AG20443 (cell line): ENCODE results near the gene PTGER1.

Experiments used
- DNase-seq: peaks from one replicate; pipeline ENCODE4 v3.0.0; 2012; ENCODE audit warnings: low spot score, mixed read lengths

The PTGER1 gene

DNA sequence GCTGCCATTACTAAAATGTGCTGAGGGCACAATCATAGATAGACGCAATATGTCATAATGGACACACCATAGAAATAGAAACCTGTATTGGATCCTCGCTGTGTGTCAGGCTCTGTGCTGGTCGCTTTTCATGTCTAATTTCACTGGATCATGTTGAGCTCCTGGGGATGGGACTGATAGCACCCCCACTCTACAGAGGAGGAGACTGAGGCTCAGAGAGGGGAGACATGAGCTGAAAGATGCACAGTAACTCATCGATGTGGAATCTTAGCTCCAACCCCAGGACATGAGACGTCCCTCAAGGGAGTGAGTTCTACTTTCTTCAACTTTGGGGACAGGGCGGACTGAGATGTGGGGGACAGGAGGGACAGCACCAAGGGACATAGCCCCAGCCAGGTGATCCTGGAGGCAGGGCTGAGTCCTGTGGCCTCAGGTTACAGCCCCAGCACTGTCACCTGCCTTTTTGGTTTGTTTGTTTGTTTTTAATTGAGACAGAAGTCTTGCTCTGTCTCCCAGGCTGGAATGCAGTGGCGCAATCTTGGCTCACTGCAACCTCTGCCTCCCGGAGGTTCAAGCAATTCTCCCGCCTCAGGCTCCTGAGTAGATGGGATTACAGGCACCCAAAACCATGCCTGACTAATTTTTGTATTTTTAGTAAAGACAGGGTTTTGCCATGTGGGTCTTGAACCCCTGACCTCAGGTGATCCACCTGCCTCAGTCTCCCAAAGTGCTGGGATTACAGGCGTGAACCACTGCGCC is 27.4 kb upstream of the PTGER1 start:
- no peak for DNase-seq

DNA sequence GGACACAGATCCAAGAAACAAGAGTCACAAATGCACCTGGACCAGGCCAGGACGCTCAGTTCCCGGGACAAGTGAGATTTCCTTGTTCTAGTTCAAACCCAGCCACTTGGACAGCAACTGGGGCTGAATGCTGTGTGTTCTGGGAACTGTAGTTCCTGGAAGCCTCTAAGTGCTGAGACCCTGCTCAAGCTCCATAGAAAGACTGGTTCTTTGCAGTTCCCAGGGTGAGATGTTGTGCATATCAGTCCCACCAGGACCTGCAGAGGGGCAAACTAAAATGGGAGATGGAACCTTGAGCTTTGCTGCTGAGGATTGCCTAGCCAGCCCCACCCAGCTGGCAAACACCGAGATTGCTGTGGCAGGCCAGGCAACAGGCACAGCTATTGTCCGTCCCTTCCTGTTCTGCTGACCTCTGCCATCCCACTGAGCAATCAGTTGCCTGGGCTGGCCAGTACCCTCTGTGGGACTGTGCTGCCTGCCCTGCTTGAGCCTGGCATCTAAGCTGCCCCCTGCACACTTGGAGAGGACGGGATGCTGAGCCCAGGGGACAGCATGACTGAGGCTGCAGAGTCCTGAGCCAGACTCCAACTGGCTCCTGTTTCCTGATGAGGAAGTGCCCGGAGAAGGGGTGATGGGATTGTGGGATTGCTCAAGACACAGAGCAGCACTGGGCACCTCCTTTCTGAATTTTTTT is 22.2 kb upstream of the PTGER1 start:
- DNase-seq: peak; percentile 49

DNA sequence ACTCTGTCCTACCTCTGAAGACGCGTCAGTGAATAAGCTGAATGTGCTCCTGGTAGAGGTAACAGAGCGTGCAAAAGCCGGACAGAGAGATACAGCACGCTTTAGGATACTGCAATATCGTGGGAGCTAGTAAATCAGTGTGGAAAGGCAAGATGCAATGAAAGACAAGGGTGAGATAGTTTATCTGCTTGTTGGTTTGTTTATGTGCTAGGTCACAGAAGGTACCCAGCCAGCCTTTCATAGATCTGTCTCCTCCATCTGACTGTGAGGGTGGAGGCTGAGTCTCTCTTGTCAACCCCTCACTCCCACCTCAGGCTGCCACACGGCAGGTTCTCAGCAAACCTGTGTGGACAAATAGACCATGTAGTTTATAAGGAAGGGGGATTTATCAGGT is 21.7 kb upstream of the PTGER1 start:
- DNase-seq: no peak

DNA sequence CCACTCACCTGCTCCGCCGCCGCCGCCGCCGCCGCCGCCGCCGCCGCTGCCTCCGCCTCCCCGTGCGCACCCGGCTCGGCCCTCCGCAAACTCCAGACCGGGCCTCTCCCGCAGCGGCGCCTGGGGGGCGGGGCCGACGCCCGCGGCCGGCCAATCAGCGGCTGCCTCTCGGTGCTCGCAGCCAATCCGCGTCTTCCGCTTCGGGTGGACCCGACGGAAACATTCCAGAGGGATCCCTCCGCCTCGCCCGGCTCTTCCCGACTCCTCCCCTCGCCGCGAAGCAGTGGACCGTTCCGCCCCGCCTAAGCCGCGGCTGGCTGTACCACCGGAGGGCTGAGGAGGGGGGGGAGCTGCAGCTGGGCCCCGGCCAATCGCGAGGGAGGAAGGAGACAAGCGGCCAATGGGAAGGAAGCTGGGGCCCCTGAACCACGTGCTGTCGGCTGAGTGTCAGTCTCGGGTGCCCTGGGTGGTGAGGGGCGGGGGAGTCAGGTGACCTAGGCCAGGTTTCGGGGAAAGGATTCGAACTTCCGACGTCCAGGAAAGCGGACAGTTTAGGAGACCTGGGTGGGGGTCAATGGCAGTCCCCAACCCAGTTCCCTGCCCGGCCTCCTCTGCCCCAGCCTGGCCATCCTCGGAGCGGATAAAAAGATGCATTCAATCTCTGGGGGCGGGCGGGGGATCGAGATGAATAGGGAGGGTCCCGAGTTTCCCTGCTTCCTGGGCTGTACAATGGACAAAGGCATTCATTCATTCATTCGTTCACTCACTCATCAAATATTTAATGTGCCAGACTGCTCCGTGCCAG is 21.1 kb upstream of the PTGER1 start, which contains the start of gene GIPC1:
TSS of gene GIPC1 (minus strand) at position 99 of the 805 bp plus-strand sequence. CDS start 13,151 bp downstream, outside the sequence.
- DNase-seq: peak; percentile 100

DNA sequence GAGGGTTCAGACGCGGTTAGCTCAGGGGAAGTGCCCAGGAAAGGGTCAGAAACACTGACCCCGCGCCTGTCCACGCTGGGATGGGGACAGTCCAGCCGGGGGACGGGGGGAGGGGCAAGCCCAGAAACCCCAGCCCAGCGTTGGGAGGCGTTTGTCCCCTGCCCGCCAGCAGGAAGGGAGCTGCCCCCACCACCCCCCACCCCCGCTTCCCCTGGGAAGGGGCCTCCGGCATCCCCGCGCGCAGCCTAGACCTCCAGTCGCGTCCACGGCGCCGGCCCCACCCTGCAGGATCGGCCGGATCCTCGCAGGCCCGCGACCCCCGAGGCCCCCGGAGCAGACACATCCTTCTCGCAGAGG is 20.5 kb upstream of the PTGER1 start:
- DNase-seq: peak; percentile 37

DNA sequence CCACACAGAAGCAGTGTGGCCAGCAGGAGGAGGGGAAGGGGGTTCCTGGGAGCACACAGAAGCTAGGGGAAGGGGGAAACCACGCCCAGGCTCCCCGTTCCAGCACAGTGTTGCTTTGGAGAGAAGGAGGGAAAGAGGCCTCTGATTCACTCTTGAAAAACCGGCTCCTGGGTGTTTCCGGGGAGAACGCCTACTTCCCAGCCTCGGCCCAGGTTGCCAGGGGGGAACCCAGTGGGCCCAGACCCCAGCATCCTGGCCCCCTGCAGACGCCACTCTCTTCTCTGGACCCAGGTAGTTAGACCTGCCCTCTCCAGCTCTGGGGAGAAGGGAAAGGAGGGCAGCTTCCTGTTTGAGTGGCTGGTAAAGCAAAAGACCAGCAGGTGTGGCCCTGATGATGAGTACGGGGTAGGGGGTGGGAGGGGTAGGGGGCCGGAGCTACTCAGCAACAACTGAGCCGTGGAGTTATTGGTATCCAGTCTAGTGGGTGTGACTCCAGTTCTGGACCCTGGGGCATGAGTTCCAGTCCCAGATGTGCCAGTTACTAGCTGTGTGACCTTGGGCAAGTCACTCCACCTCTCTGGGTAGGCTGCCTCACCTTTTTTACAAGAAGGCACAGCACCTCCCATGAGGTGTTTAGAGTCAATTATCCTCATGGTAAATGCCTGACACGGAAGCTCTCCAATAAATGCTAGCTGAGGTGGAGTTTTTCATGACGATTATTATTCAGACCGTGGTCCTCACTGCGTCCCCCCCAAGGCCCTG is 19.9 kb upstream of the PTGER1 start:
- DNase-seq: peak; percentile 40

DNA sequence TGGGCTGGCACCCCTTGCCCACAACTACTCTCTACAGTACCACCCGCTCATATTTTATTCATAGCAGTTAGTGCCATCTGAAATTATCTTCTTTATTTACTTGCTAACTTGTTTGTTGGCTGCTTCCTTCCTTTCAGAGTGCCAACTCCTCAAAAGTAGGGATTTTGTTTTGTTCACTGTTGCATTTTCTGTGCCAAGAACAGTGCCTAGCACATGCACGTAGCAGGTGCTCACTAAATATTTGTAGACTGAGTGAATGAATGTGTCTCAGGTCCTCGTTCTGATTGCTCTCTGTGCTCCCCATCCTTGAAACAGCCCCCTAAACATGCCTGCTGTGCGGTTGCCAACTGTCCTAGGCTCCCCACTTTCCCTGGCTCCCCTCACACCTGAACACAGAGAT is 19.3 kb upstream of the PTGER1 start:
- no peak for DNase-seq

DNA sequence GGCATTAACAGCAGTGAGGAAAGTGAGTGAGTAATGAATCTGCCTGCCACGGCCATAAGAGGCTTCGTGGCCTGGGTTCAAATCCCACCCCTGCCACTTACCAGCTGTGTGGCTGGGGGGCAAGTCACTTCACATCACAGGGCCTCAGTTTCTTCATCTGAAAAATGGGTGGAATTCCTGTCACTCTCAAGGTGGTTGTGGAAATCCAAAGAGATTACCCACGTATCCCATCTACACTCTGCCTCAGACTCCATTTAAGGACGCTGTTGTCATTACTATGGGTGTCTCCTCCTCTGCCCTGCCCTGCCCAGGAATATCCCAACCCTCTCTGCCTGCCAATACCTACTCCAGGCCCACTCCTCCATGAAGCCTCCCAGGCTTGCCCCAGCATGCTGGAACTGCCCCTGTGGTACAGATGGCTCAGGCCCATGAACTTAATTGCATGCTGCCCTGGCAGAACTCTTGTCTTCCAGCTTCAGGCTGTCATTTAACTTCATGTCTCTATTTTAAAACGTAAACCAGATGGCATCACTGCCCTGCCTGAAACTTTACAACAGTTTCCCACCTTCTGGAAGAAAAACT is 17.7 kb upstream of the PTGER1 start:
- no peak for DNase-seq

DNA sequence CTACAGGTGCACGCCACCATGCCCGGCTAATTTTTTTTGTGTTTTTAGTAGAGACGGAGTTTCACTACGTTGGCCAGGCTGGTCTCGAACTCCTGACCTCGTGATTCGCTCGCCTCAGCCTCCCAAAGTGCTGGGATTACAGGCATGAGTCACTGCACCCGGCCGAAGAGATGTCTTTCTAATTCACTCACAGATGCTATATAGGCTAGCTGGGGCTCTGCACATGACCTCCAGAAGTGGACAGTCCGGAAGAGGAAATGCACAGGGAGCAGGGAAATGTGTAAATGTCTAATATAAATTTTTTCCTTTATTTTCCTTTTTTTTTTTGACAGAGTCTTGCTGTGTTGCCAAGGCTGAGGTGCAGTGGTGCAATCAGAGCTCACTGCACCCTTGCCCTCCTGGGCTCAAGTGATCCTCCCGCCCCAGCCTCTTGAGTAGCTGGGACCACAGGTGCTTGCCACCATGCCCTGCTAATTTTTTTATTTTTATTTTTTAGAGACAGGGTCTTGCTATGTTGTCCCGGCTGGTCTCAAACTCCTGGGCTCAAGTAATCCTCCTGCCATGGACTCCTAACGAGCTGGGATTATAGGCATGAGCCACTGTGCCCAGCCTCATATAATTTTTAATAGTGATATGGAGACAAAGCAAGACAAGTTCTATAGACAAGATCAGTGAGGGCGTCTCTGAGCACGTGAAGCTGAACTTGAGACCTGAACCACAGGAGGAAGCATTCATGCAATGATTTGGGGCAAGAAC is 12.4 kb upstream of the PTGER1 start:
- no peak for DNase-seq

DNA sequence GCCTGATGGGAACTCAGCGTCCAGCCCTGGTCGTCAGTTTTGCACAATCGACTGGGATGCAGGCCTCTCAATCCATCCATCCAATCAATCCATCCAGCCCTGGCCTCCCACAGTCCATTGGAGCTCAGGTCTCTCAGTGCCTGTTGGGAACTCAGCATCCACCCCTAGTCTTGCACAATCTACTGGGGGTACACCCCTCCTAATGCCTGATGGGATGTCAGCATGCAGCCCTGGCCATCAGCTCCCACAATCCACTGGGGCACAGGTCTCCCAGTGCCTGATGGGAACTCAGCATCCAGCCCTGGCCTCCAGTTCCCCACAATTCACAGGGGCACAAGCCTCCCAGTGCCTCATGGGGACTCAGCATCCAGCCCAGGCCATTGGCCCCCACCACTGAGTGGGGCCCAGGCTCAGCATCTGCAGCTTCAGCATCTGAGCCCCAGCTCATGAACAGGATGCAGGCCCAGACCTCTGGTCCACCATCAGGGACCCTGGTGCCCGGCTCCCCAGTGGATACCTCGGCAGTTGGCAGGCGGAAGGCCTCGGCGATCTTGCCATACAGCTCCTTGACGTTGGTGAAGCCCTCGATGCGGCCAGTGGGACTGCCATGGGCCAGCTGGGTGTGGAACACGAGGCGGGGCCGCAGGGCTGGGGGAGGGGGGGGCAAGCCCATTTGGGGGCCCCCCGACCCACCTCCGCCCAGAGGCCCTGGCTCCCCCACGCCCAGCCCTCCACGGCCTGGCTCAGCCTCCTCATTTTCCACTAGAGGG is 7.2 kb upstream of the PTGER1 start:
- DNase-seq: no peak

DNA sequence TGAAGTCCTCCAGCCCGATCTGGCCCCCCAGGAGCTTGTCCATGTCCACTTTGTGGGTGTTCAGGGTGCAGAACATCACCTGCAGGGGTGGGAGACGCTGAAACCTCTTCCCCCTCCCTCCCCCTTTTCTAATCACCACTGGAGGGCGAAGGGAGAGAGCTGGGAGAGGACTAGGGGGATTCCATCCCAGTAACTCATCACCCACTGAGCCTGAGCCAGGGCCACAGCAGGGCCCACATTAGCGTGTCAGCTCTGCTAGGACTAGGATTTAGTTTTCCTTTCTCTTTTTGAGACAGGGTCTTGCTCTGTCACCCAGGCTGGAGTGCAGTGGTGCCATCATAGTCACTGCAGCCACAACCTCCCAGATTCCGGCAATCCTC is 5.5 kb upstream of the PTGER1 start:
- DNase-seq: no peak

DNA sequence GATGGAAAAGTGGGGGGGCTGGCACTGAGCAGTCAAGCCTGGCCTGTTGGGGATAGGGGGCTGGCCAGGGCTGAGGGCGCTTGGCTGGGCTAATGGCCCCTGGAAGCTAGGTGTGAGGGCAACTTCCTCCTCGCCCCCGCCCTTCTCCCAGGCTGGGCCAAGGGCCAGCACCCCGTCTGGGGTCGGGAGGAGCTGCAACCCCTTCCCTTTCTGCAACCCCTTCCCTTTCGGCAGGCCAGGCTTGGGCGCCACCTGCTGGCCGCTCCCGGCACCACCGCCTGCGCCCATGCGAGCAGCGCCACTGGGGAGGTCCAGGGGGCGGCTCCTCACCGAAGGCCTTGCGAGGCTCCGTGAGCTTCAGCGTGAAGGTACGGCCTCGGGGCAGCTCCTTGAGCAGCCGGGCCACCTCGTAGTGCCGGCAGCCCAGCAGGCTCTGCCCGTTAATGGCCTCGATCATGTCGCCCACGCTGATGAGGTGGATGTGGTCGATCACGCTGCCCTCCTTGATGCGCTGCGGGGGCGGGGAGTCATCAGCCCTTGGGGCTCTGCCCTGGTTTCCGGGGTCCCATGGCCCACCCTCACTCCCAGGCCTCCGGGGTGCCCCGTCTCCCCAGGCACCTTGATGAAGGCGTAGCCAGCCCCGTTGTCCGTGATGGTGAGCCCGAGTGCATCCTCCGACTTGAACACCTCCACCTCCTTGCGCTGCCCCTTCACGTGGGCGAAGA is 5.0 kb upstream of the PTGER1 start:
- peak; percentile 62 for DNase-seq

DNA sequence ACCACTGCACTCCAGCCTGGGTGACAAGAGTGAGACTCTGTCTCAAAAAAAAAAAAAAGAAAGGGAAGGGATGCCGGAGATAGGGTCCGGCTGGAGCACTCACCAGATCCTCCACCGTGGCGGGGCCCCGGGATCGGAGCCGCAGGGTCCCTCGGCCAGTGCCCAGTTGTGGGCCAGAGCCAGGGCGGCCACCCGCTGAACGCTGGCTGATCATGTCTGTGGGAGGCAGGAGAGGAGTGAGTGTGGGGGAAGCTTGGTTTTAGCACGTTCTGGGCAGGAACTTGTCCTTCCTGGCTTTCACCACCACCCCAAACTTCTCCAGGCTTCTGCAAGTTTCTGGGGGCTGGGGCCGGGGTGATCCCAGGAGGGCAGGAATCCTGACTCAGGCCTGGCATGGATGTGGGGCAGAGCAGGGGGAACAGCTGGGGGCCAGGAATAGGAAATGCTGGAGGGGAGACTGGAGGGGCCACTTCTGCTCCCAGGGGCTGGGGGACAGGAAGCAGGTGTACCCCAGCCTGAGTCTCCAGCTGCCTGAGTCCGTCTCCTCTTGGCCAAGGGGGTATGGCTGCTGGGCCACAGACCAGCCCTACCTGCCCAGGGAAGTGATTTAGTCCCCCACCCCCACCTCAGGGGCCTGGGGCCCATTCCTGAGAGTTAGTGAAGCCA is 4.3 kb upstream of the PTGER1 start:
- no peak for DNase-seq

DNA sequence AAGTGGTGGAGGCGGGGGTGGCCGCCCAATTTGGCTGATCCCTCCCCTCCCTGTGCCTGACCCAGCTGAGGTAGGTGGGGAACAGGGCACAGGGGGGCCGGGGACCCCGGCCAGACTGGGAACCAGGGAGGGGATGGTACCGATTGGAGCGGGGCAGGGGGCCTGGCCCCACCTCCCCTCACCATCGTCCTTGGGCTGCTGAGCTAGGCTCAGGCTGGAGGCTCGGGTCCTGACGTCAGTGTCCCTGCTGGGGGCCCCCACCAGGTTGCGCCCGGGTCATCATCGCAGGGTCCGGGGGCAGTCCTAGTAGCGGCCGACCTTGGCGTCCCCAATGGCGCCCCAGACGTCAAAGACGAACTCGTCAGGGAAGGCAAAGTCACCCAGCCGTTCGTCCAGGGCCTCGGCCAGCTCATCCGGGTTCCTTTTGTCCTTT is 3.0 kb upstream of the PTGER1 start:
- no peak for DNase-seq

DNA sequence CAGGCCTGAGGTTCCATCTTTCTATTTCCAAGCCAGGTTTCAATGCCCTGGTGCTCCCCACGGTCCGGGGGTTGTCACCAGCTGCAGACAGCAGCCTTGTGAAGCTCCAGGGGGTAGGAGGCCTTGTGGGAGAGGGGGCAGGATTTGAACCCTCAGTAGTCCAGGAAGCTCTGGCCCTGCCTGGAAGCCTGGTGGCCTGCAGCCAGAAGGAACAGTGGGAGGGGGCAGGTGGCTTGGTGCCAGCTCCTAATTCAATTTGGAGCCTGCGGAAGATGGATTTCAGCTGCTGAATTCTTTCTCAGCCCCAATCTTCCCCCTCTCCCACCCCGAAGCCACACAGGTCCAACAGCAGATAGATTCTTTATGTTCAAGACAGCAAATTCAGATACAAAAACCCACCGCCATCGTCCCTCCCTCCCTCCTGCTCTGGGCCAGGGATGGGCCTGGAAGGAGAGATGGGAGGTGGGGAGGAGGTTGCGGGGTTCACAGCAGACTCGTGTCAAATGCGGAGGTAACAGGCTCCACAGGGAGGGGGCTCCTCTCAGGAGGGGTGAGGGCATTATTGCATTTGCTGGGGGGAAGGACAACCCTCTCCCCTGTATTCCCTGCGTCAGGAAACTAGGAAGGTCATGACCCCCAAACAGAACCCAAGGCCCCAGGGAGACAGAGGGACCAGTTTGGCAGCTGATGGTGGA is 2.4 kb upstream of the PTGER1 start:
- no peak for DNase-seq

DNA sequence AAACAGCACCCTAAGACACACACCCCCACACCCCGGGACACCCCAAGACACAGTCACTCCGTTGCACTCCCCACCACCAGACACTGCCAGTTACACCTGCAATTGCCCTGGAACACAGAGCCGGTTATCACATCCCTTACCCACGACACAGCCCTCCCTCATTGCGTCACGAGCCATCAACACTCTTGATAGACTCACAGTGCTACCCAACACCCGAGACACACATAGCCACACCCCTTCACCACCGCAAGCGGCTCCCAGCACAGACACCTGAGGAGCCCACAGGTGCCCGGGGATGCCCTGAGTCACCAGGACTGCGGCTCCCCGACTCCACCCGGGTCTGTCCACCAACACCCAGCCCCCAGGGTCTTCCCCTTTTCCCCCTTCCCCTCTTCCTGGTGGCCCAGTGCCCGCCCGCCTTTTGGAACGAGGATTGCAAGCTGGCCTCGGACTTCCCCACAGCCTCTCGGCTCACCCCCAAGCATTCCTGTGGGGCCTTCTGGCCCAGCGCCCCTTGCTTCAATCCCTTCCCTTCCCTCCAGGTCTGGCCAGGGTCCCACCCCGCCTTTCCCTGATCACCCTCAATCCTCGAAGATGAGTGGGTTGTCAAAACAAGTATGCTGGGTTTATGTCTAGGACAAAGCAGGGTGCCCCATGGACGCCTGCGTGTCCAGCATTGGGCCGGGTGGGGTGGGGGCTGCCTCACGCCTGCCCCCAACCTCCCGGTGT is 1.7 kb upstream of the PTGER1 start:
- peak; percentile 78 for DNase-seq

DNA sequence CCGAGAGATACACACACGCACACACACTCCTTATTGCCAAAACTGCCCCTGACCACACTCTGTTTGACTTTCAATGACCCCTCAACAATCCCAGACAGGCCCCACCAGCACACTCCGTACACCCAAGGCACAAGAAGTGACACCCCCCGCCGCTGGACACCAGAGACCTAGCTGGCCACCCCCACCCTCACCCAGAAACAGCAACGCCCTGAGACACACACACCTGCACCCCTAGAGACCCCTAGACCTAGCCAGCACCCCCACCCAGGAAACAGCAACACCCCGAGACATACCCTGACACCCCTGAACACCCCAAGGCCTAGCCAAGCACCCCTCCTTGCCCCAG is 1.1 kb upstream of the PTGER1 start:
- DNase-seq: no peak

DNA sequence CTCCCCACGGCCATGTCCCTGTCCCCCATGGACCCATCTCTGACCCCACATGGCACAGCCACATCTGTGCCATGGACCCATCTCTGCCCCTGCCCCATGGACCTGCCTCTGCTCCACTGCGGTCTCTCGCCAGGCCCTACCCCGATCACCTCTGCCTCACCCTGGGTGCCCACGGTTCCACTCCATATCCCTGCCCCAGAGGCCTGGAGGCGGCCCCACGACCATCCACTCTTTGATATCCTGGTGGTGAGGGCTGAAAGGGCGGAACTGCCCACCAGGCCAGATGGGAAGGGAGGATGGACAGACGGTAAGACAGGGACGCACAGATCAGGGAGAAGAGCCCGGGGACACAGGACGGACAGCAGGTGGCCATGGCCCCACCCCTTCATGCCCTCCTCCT is 327 bp downstream of the PTGER1 start:
- no peak for DNase-seq
